Activated effector memory CD4-positive, alpha-beta T cell treated with anti-CD3 and anti-CD28 coated beads, Interleukin-2, amount 50 U/mL, for 16 hours (primary cell): ENCODE results near the gene OR8D1.
"Not testable (repeated sequence)": the region's sequence is repeated elsewhere in the genome, so short reads cannot be mapped to it uniquely, and the experiment has no call there.

Experiments used
- DNase-seq: peaks from one replicate; pipeline ENCODE4 v3.0.0-alpha.2; 2020

Gene OR8D1

DNA sequence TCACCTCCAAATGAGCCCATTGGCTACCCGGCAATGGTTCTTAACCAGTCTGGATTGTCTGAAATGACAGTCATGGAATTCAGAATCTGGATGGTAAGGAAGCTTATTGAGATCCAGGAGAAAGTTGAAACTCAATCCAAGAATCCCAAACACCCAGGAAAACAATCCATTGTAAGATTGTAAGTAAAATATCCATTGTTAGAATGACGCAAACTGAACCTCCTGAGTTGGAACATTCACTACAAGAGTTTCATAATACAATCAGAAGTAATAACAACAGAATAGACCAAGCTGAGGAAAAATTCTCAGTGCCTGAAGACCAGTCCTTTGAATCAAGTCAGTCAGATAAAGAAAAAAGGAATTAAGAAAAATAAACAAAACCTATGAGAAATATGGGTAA, 35.5 kb downstream of the OR8D1 start:
- no peak for DNase-seq

- DNase-seq: no peak
Measured at GRCh38 chr11:124277804-124278203, 35.9 kb downstream of the OR8D1 start.

- DNase-seq: no peak
Measured at GRCh38 chr11:124277207-124277606, 36.5 kb downstream of the OR8D1 start.

DNA sequence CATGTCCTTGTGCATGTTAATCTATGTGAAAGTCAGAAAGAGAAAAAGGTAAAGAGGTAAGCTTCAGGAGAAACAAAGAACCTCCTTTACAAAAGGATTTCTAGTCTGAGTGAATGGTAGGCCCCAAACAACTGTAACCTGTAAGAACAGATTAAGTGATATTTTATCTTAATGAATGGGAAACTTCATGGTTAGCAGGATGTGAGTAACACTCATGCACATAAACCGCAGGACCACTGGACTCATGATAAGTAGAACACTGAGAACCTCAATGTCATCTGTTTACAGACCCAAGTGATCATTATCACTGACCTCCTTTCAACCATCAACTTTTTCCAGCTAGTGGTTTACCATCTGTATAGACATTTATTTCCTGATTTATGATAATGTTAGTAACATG, 37.7 kb downstream of the OR8D1 start:
- DNase-seq: no peak

DNA sequence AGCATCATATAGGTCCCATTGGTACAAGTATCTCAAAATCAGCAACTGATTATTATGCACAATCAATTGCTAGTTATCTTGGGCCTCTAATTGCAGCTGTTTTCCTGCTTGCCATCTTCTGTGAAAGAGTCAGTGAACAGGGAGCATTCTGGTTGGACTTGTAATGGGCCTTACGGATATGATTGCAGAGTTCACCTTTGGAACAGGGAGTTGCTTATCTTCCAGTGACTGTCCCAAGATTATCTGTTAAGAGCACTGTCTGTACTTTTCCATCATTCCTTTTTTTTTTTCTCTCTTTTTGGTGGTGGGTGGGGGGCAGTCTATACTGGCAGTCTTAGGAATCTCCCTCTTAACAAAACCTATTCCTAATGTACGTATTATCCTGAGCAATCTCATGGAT, 39.7 kb downstream of the OR8D1 start:
- DNase-seq: no peak

DNA sequence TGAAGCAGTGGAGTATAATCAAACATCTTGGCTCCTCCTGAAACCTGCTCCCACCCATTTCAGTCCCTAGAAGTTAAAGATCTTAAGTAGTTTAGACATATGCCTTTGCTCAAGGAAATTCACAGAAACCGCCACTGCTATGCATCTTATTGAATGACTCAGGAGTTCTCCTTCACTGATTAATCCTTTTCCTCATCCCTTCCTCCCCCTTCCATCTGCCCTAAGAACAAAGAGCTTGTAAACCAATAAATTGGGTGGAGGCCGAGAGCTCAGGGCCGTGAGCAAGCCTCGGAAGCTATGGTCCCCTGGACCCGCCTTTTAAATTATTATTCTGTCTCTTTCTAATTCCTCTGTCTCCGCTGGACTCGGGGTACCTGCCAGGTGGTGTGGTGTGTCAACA, 42.9 kb downstream of the OR8D1 start:
- DNase-seq: not testable (repeated sequence)

GRCh38 chr11:124265041-124265440, 48.7 kb downstream of the OR8D1 start:
- not testable (repeated sequence) for DNase-seq

GRCh38 chr11:124256076-124256475, 57.7 kb downstream of the OR8D1 start, which contains the start of gene OR8G5:
TSS of gene OR8G5 (plus strand) at chr11:124256376. CDS start at chr11:124264932, 8,556 bp downstream.
- no peak for DNase-seq
